Uterus (tissue), 2 donors: ENCODE data around the gene PNRC1.

ENCODE experiments used
- CTCF ChIP-seq, 4 experiments: fragments of 200-600 bp in 2 of 4; fragments of 450-650 bp in 2 of 4; sonication (generic) in 2 of 4; IDR thresholded peaks; one replicate each; pipeline ENCODE4 v1.5.1; 2016 to 2019; ENCODE audit warnings: antibody characterized with exemption in 4 of 4, mild to moderate bottlenecking in 2 of 4, moderate library complexity in 1 of 4
- POLR2A ChIP-seq, 2 donors: fragments of 450-650 bp; IDR thresholded peaks; one replicate each; pipeline ENCODE4 v1.6.1; 2016; ENCODE audit warnings: antibody characterized with exemption in 2 of 2, mild to moderate bottlenecking in 1 of 2, moderate library complexity in 1 of 2

GRCh38 chr6:89048985-89049384 lies 31.6 kb upstream of the PNRC1 start:
- no peak for TF ChIP-seq POLR2A (IDR thresholded peaks at IDR 0.05)
- no peak for TF ChIP-seq CTCF (IDR thresholded peaks at IDR 0.05)
